LNCAP (cell line): ENCODE measurements around the gene BNC2.

Experiments used
- CTCF ChIP-seq: fragments of 450-650 bp; IDR thresholded peaks from 2 replicates; pipeline ENCODE4 v1.5.1; 2017; ENCODE audit warnings: mild to moderate bottlenecking

Gene BNC2

GRCh38 chr9:16727452-16728136, 142.9 kb downstream of the BNC2 start:
- TF ChIP-seq CTCF = no peak

- TF ChIP-seq CTCF = no peak
These were observed 143.6 kb downstream of the BNC2 start for GRCh38 chr9:16726718-16727451.

- TF ChIP-seq CTCF = no peak
These were observed 144.4 kb downstream of the BNC2 start for GRCh38 chr9:16726029-16726428.

GRCh38 chr9:16725066-16725465, 145.4 kb downstream of the BNC2 start:
- TF ChIP-seq CTCF = no peak

- no peak for TF ChIP-seq CTCF
These were observed 148.5 kb downstream of the BNC2 start for GRCh38 chr9:16721972-16722371.

- no peak for TF ChIP-seq CTCF
These were observed 150.1 kb downstream of the BNC2 start for GRCh38 chr9:16720386-16720785.

GRCh38 chr9:16719921-16720320, 150.5 kb downstream of the BNC2 start:
- no peak for TF ChIP-seq CTCF
